Measurements from ENCODE around the gene ALOX15. TPM values are rescaled to one million over a fixed set of nuclear protein-coding genes. Genes with fewer than 3 reads are reported as not detected.

The ALOX15 gene
- total RNA-seq, 4 donors from 2014 or later, result 0.12 TPM; not detected in 3

DNA sequence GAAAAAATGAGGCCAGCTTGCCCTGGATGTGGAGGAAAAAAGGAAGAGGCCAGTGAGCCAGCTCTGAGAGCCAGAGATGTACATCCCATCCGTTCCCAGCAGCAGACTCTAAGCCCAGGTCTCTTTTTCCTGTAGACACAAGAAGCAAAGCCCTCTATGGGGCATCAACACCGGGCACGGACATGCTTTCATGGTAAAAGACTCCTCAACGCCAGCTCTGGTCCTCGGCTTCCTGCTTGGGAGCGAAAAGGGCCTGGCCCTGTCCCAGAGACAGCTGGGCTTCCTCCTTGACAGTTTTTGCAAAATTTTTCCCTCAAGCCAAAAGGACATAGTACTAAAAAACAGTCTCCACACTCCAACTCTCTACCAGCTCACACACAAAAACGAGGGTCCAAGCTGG is 35.3 kb upstream of the ALOX15 start:
- no peak for ATAC-seq
- H3K27me3 ChIP-seq, result no peaks in the 10 kb centered on the region
- H3K36me3 ChIP-seq, result peaks cover 0 to 100% of the 10 kb centered on the region in 2 donors
- peaks cover 0 to 13% (median 0%) of the 10 kb centered on the region in 3 donors for H3K4me1 ChIP-seq
- H3K4me3 ChIP-seq, result no peak overlapping the region
- H3K9me3 ChIP-seq, result no peaks in the 10 kb centered on the region
- no peak overlapping the region for H3K27ac ChIP-seq
- WGBS, 2 donors (ENCODE audit: low coverage in 1 of 2), result 70% methylated on average over 7 of the region's 7 CpGs; no CpG with 5 or more reads in 1 of the 2 donors
- TF ChIP-seq, protein P1, sequence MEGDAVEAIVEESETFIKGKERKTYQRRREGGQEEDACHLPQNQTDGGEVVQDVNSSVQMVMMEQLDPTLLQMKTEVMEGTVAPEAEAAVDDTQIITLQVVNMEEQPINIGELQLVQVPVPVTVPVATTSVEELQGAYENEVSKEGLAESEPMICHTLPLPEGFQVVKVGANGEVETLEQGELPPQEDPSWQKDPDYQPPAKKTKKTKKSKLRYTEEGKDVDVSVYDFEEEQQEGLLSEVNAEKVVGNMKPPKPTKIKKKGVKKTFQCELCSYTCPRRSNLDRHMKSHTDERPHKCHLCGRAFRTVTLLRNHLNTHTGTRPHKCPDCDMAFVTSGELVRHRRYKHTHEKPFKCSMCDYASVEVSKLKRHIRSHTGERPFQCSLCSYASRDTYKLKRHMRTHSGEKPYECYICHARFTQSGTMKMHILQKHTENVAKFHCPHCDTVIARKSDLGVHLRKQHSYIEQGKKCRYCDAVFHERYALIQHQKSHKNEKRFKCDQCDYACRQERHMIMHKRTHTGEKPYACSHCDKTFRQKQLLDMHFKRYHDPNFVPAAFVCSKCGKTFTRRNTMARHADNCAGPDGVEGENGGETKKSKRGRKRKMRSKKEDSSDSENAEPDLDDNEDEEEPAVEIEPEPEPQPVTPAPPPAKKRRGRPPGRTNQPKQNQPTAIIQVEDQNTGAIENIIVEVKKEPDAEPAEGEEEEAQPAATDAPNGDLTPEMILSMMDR (IDR thresholded peaks at IDR 0.05), result no peak
- TF ChIP-seq POLR2AphosphoS5 (IDR thresholded peaks at IDR 0.05), result no peak
- no peak for TF ChIP-seq EP300 (IDR thresholded peaks at IDR 0.05)
- TF ChIP-seq POLR2A (IDR thresholded peaks at IDR 0.05), result no peak

DNA sequence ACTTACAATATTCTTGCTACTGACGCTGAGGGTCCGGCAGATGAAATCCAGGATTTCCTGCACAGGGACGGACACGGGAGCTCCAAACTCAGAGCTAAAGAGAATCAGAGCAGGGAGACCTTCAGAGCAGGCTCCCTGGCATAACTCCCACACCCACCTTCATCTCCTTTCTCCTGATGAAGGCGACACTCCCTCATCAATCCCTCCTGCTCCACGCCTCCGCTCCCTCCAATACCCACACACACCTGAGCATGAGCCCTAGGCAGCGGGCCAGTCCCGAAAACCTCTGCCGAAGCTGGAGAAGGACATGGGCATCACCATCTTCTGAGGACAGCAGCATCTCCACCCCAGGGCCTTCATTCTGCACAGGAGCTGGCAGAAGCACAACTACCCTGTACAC is 34.3 kb upstream of the ALOX15 start:
- TF ChIP-seq, protein P1 (IDR thresholded peaks at IDR 0.05), result no peak
- TF ChIP-seq POLR2A (IDR thresholded peaks at IDR 0.05), result no peak
- TF ChIP-seq EP300 (IDR thresholded peaks at IDR 0.05), result no peak
- TF ChIP-seq POLR2AphosphoS5 (IDR thresholded peaks at IDR 0.05), result no peak
- no peak for ATAC-seq
- Histone ChIP-seq H3K27ac (no peak overlapping the region), H3K27me3 (no peaks in the 10 kb centered on the region), H3K4me1 (peaks cover 0 to 13% (median 0%) of the 10 kb centered on the region in 3 donors), H3K36me3 (peaks cover 0 to 100% of the 10 kb centered on the region in 2 donors), H3K9me3 (no peaks in the 10 kb centered on the region), H3K4me3 (no peak overlapping the region)
- WGBS, 2 donors (ENCODE audit: low coverage in 1 of 2), result 97% methylated on average over 5 of the region's 10 CpGs; no CpG with 5 or more reads in 1 of the 2 donors

DNA sequence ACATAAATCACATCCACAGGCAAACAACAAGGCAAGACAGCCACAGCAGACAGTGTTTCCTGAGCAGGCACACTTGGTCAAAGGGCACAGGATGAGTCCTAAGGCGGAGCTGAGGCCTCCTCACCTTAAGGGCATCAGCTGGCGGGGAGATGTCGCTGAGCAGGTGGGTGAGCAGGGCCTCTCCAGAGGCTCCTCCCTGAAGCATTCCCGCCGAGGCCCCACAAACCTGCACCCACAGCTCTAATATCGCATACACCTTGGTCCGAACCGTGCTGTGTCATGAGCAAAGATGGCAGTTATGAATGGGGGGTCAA is 33.2 kb upstream of the ALOX15 start:
- Histone ChIP-seq H3K27ac (no peak overlapping the region), H3K4me3 (no peak overlapping the region), H3K36me3 (peaks cover 0 to 91% of the 10 kb centered on the region in 2 donors), H3K27me3 (no peaks in the 10 kb centered on the region), H3K4me1 (peaks cover 0 to 13% (median 0%) of the 10 kb centered on the region in 3 donors), H3K9me3 (no peaks in the 10 kb centered on the region)
- ATAC-seq, result no peak
- WGBS, 2 donors (ENCODE audit: low coverage in 1 of 2), result 89% methylated on average over 5 of the region's 8 CpGs; no CpG with 5 or more reads in 1 of the 2 donors
- TF ChIP-seq POLR2A (IDR thresholded peaks at IDR 0.05), result no peak
- no peak for TF ChIP-seq EP300 (IDR thresholded peaks at IDR 0.05)
- TF ChIP-seq POLR2AphosphoS5 (IDR thresholded peaks at IDR 0.05), result no peak
- TF ChIP-seq, protein P1 (IDR thresholded peaks at IDR 0.05), result no peak

DNA sequence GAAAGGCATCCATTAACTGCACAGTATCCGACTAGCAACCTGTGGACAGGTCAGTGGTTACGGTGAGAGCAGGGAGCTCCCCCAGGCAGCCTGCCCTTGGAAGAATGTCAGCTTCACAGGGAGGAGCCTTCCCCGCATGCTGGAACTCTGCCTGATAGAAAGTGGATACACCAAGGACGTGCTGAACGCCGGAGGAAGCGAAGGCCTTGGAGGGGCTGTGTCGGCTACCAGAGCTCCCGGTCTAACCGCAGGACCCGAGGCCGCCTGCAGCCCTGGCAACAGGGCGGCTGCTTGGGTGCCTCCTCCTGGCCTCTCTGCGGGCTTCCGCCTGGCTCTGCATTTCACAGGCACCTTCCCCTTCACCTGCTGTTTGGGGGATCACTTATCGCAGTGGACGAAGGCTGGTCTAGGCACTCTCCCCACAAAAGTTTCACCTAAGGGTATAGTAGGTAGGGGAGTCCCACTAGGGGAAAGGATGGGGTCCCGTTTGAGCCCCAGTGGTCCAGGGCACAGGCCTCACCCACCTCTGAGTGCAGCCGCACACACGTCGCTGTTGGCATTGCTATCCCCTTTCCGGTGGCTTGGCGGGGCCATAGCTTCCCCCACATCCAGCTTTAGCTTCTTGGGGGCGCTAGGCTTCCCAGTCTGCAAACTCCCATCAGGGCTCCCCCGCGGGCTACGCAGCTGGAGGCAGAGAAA is 32.7 kb upstream of the ALOX15 start:
- Histone ChIP-seq H3K36me3 (peaks cover 0 to 86% of the 10 kb centered on the region in 2 donors), H3K9me3 (no peaks in the 10 kb centered on the region), H3K4me1 (peaks cover 0 to 13% (median 0%) of the 10 kb centered on the region in 3 donors), H3K4me3 (no peak overlapping the region), H3K27ac (no peak overlapping the region), H3K27me3 (no peaks in the 10 kb centered on the region)
- no peak for TF ChIP-seq EP300 (IDR thresholded peaks at IDR 0.05)
- no peak for TF ChIP-seq POLR2AphosphoS5 (IDR thresholded peaks at IDR 0.05)
- no peak for TF ChIP-seq POLR2A (IDR thresholded peaks at IDR 0.05)
- TF ChIP-seq, protein P1 (IDR thresholded peaks at IDR 0.05), result no peak
- 83 to 100% methylated on average over 1 to 6 of the region's 27 CpGs for WGBS, 2 donors (ENCODE audit: low coverage in 1 of 2)
- ATAC-seq, result no peak

DNA sequence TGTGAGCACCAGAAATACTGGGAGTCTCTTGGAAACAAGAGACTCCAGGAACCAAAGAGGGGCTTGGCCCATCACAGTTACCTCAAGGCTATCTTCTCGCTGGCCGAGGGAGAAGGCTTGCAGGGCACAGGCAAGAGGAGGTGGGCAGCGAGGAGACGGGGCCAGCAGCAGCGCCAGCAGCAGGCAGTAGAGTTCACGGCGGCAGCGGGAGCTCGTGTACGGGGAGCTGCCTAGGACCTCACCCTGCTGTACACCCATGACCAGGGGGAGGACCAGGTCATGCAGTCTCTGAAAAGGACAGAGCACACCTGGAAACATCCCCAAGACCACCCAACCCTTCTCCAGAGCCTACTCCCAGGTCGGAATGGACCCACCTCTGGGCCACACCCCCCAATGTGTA is 31.7 kb upstream of the ALOX15 start:
- H3K9me3 ChIP-seq, result no peaks in the 10 kb centered on the region
- H3K36me3 ChIP-seq, result peaks cover 0 to 77% of the 10 kb centered on the region in 2 donors
- ATAC-seq, result no peak
- peaks cover 0 to 13% (median 0%) of the 10 kb centered on the region in 3 donors for H3K4me1 ChIP-seq
- TF ChIP-seq, protein P1 (IDR thresholded peaks at IDR 0.05), result no peak
- no peak for TF ChIP-seq EP300 (IDR thresholded peaks at IDR 0.05)
- TF ChIP-seq POLR2A (IDR thresholded peaks at IDR 0.05), result no peak
- TF ChIP-seq POLR2AphosphoS5 (IDR thresholded peaks at IDR 0.05), result no peak
- H3K27ac ChIP-seq, result no peak overlapping the region
- H3K4me3 ChIP-seq, result no peak overlapping the region
- no peaks in the 10 kb centered on the region for H3K27me3 ChIP-seq
- 88 to 92% methylated on average over 10 of the region's 11 CpGs for WGBS, 2 donors (ENCODE audit: low coverage in 1 of 2)

Data from gastroesophageal sphincter (tissue), 4 donors.